ENCODE data around the gene NDUFV2. TPM values are rescaled to one million over a fixed set of nuclear protein-coding genes. Genes with fewer than 3 reads are reported as not detected.

NDUFV2 gene
- total and polyA plus RNA-seq, 2 of the 13 experiments (the other 11 are each of a cell fraction or from before 2014, with no cell fraction given) = 216 to 299 TPM

DNA sequence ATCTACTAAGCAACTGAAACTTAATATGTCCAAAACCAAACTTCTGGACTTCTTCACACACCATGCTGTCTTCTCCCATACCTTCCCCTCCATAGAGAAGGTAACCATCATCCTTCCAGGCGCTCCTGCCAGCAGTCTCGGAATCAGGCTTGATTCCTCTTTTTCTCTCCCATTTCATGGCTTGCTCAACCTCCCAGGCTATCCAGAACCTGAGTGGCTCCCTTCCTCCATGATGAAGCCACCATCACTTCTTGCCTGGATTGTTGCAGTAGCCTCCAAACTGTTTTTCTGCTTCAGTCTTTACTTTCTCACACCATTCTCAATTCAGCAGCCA is 40.1 kb upstream of the NDUFV2 start:
- no TSS peak for BruUV-seq (replicated peaks)
- H3K27ac ChIP-seq (ENCODE audit: extremely low read length, insufficient read depth, low read length) = no peak overlapping the region
- DNase-seq (ENCODE audit: low spot score) (no peak), ATAC-seq (no peak), FAIRE-seq (no peak)
- H2AFZ ChIP-seq (ENCODE audit: low read length) = no peak overlapping the region
- no peaks in the 10 kb centered on the region for H3K79me2 ChIP-seq (ENCODE audit: insufficient read depth, low read length)
- H3K27me3 ChIP-seq (ENCODE audit: control insufficient read depth in 1 of 2, insufficient read depth in 2 of 2, low read length in 2 of 2) = no peaks in the 10 kb centered on the region; a peak in 1 of 5 replicates
- no peak overlapping the region for H3K4me3 ChIP-seq (replicated peaks in 1 of 3; ENCODE audit: insufficient read depth in 1 of 3, low read depth in 2 of 3, low read length in 3 of 3)
- CTCF ChIA-PET (ENCODE audit: low intra/inter-chr PET ratio, low total read pairs) = no interaction called here
- no peaks in the 10 kb centered on the region for H3K9me3 ChIP-seq (ENCODE audit: low read length)
- H3K36me3 ChIP-seq (replicated peaks in 1 of 2; ENCODE audit: control insufficient read depth in 1 of 2, insufficient read depth in 2 of 2, low read length in 2 of 2) = no peaks in the 10 kb centered on the region
- no peak overlapping the region for H3K9ac ChIP-seq (ENCODE audit: insufficient read depth, low read depth, low read length)
- TF ChIP-seq ZNF674 (CRISPR knock-in tag; IDR thresholded peaks at IDR 0.05; ENCODE audit: low read depth) = no peak
- no peak for TF ChIP-seq IRX3 (CRISPR knock-in tag; IDR thresholded peaks at IDR 0.05; ENCODE audit: borderline replicate concordance, low read depth)
- TF ChIP-seq, protein P1, sequence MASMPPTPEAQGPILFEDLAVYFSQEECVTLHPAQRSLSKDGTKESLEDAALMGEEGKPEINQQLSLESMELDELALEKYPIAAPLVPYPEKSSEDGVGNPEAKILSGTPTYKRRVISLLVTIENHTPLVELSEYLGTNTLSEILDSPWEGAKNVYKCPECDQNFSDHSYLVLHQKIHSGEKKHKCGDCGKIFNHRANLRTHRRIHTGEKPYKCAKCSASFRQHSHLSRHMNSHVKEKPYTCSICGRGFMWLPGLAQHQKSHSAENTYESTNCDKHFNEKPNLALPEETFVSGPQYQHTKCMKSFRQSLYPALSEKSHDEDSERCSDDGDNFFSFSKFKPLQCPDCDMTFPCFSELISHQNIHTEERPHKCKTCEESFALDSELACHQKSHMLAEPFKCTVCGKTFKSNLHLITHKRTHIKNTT (CRISPR knock-in tag; IDR thresholded peaks at IDR 0.05) = no peak
- TF ChIP-seq ZNF205 (CRISPR knock-in tag; IDR thresholded peaks at IDR 0.05) = no peak
- TF ChIP-seq SMAD3 (CRISPR knock-in tag; IDR thresholded peaks at IDR 0.05) = no peak
- no peak for TF ChIP-seq SRF (IDR thresholded peaks at IDR 0.05; ENCODE audit: low read depth, low read length)
- no peak for TF ChIP-seq ZNF552 (CRISPR knock-in tag; IDR thresholded peaks at IDR 0.05; ENCODE audit: borderline replicate concordance)
- no peak for TF ChIP-seq SRSF9 (IDR thresholded peaks at IDR 0.05; ENCODE audit: borderline replicate concordance, insufficient read depth, low read depth, low read length, poor library complexity, severe bottlenecking)
- TF ChIP-seq GABPB1 (CRISPR knock-in tag; IDR thresholded peaks at IDR 0.05) = no peak
- TF ChIP-seq SRSF4 (IDR thresholded peaks at IDR 0.05; ENCODE audit: low read depth, low read length, poor library complexity, severe bottlenecking) = no peak
- no peak for TF ChIP-seq ZNF263 (CRISPR knock-in tag; IDR thresholded peaks at IDR 0.05)
- TF ChIP-seq ZNF547 (CRISPR knock-in tag; IDR thresholded peaks at IDR 0.05) = no peak
- no peak for TF ChIP-seq ZNF737 (CRISPR knock-in tag; IDR thresholded peaks at IDR 0.05; ENCODE audit: borderline replicate concordance)
- peaks cover 14% of the 10 kb centered on the region for H3K4me1 ChIP-seq (ENCODE audit: insufficient read depth, low read length)
- H4K20me1 ChIP-seq (ENCODE audit: insufficient read depth, low read length) = no peaks in the 10 kb centered on the region
- 96% methylated on average over 2 of the region's 2 CpGs for WGBS (ENCODE audit: low lambda C conversion rate)
- in situ Hi-C loops (cut with HindIII; ENCODE audit: extremely low pct_ligation_motif_present, low pct_unique_long_range_greater_than_20kb) = loop anchor here (25.0 kb wide), 1 partner anchor 275 kb away; the partner anchor contains the start of gene TWSG1
- POLR2A ChIA-PET = no interaction called here
- intact Hi-C loops (cut with micrococcal nuclease; ENCODE audit: unreplicated experiment) = no loop called here
- no peak overlapping the region for H3K4me2 ChIP-seq (ENCODE audit: low read depth, low read length)
